Progenitor cell of endocrine pancreas (in vitro differentiated cells): Measurements from ENCODE around the gene CRABP2. TPM values are rescaled to one million over a fixed set of nuclear protein-coding genes. Genes with fewer than 3 reads are reported as not detected.
A peak's percentile ranks its signal among the peaks of the same experiment; 100 is the strongest.

Source experiments
- DNase-seq: peaks from one replicate; pipeline ENCODE4 v3.0.0; 2021; ENCODE audit warnings: low spot score; ENCODE audit not compliant: unreplicated experiment
- H3K27ac Mint-ChIP-seq: 2 replicates; pipeline ENCODE4 v1.8.0; 2021; ENCODE audit warnings: mild to moderate bottlenecking, moderate library complexity, mixed read lengths
- H3K27me3 Mint-ChIP-seq: 2 replicates; pipeline ENCODE4 v1.8.0; 2021; ENCODE audit warnings: mixed read lengths
- H3K36me3 Mint-ChIP-seq: 2 replicates; pipeline ENCODE4 v1.8.0; 2022; ENCODE audit warnings: mixed read lengths; ENCODE audit not compliant: insufficient read depth
- H3K4me1 Mint-ChIP-seq: 2 replicates; pipeline ENCODE4 v1.8.0; 2021; ENCODE audit warnings: low read depth, mixed read lengths
- H3K4me3 Mint-ChIP-seq: 2 replicates; pipeline ENCODE4 v1.8.0; 2021; ENCODE audit warnings: low read depth, mild to moderate bottlenecking, moderate library complexity, mixed read lengths
- H3K9me3 Mint-ChIP-seq: 2 replicates; pipeline ENCODE4 v1.8.0; 2021; ENCODE audit warnings: low read depth, mixed read lengths
- CTCF ChIP-seq: fragments of 200-600 bp; sonication (generic); IDR thresholded peaks from one replicate; pipeline ENCODE4 v1.5.0; 2021; ENCODE audit warnings: antibody characterized with exemption, mild to moderate bottlenecking; ENCODE audit not compliant: unreplicated experiment
- total RNA-seq: library from RNA; stranded (reverse); gene quantifications from 2 replicates; pipeline ENCODE4 v1.2.1, GENCODE V29; 2021

CRABP2 gene
- total RNA-seq, 1 donor from 2014 or later = 70.4 TPM

- H3K36me3 Mint-ChIP-seq = peaks cover 6% of the 10 kb centered on the region
- H3K4me1 Mint-ChIP-seq = peaks cover 12% of the 10 kb centered on the region
- H3K27me3 Mint-ChIP-seq = peaks cover 64% of the 10 kb centered on the region
- TF ChIP-seq CTCF = no peak
- no peak overlapping the region for H3K4me3 Mint-ChIP-seq
- H3K9me3 Mint-ChIP-seq = no peaks in the 10 kb centered on the region
- no peak for DNase-seq
- H3K27ac Mint-ChIP-seq = peak overlapping the region; percentile 62
Measured at GRCh38 chr1:156673387-156674121, 31.8 kb downstream of the CRABP2 start.

GRCh38 chr1:156671804-156672203 is 33.6 kb downstream of the CRABP2 start:
- Mint-ChIP-seq H3K4me1 (peaks cover 15% of the 10 kb centered on the region), H3K27ac (no peak overlapping the region), H3K9me3 (no peaks in the 10 kb centered on the region), H3K4me3 (no peak overlapping the region), H3K36me3 (peaks cover 6% of the 10 kb centered on the region), H3K27me3 (peaks cover 48% of the 10 kb centered on the region)
- no peak for DNase-seq
- no peak for TF ChIP-seq CTCF

- Mint-ChIP-seq H3K4me1 (peaks cover 16% of the 10 kb centered on the region), H3K27me3 (peaks cover 50% of the 10 kb centered on the region), H3K27ac (no peak overlapping the region), H3K36me3 (peaks cover 6% of the 10 kb centered on the region), H3K4me3 (no peak overlapping the region), H3K9me3 (no peaks in the 10 kb centered on the region)
- DNase-seq = no peak
- no peak for TF ChIP-seq CTCF
Measured at GRCh38 chr1:156670791-156671190, 34.6 kb downstream of the CRABP2 start.

- Mint-ChIP-seq H3K4me1 (peaks cover 17% of the 10 kb centered on the region), H3K27me3 (peaks cover 50% of the 10 kb centered on the region), H3K4me3 (no peak overlapping the region), H3K36me3 (peaks cover 6% of the 10 kb centered on the region), H3K27ac (no peak overlapping the region), H3K9me3 (no peaks in the 10 kb centered on the region)
- TF ChIP-seq CTCF = no peak
- DNase-seq = no peak
Measured at GRCh38 chr1:156670359-156670758, 35.0 kb downstream of the CRABP2 start.

GRCh38 chr1:156669794-156670193 is 35.6 kb downstream of the CRABP2 start:
- Mint-ChIP-seq H3K36me3 (peaks cover 5% of the 10 kb centered on the region), H3K9me3 (no peaks in the 10 kb centered on the region), H3K4me3 (no peak overlapping the region), H3K4me1 (peaks cover 21% of the 10 kb centered on the region), H3K27me3 (peaks cover 44% of the 10 kb centered on the region), H3K27ac (no peak overlapping the region)
- no peak for TF ChIP-seq CTCF
- DNase-seq = no peak
